Thyroid gland (tissue), 4 donors: Measurements from ENCODE around the gene CCDC178.

ENCODE experiments used
- POLR2A ChIP-seq, 2 donors: fragments of 450-650 bp; IDR thresholded peaks; one replicate each; pipeline ENCODE4 v1.6.1; 2017; ENCODE audit warnings: antibody characterized with exemption in 2 of 2, mild to moderate bottlenecking in 2 of 2, moderate library complexity in 1 of 2
- TF ChIP-seq, protein P1 (sequence below), 6 experiments: fragments of 200-600 bp in 3 of 6; fragments of 450-650 bp in 3 of 6; sonication (generic) in 3 of 6; IDR thresholded peaks; one replicate each; pipeline ENCODE4 v1.5.1; 2016 to 2019; ENCODE audit warnings: antibody characterized with exemption in 6 of 6, mild to moderate bottlenecking in 2 of 6, inconsistent platforms in 1 of 6, moderate library complexity in 1 of 6

DNA sequence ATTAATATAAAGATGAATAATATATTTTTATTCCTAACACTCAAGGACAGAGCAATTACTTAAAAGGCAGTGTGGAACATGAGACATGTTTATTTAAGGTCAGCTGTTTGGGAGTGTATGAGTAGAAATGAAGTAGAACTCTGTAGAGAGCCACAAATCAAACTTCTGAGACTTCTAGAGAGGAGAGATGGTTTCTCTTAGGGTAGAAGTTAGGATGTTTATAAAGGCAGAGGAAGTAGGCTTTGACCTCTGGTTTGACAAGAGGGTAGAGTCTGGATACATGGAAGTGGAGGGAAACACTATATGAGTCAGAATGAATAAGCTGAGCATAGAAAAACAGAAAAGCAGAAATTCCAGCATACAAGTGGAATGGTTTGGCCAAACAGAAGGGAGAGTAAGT, 405.6 kb downstream of the CCDC178 start:
- TF ChIP-seq, protein P1, sequence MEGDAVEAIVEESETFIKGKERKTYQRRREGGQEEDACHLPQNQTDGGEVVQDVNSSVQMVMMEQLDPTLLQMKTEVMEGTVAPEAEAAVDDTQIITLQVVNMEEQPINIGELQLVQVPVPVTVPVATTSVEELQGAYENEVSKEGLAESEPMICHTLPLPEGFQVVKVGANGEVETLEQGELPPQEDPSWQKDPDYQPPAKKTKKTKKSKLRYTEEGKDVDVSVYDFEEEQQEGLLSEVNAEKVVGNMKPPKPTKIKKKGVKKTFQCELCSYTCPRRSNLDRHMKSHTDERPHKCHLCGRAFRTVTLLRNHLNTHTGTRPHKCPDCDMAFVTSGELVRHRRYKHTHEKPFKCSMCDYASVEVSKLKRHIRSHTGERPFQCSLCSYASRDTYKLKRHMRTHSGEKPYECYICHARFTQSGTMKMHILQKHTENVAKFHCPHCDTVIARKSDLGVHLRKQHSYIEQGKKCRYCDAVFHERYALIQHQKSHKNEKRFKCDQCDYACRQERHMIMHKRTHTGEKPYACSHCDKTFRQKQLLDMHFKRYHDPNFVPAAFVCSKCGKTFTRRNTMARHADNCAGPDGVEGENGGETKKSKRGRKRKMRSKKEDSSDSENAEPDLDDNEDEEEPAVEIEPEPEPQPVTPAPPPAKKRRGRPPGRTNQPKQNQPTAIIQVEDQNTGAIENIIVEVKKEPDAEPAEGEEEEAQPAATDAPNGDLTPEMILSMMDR (IDR thresholded peaks at IDR 0.05): no peak
- no peak for TF ChIP-seq POLR2A (IDR thresholded peaks at IDR 0.05)
